H54 (cell line): ENCODE data around the gene ACOX3.
"Not testable (repeated sequence)": the region's sequence is repeated elsewhere in the genome, so short reads cannot be mapped to it uniquely, and the experiment has no call there.

ENCODE experiments used
- DNase-seq: peaks from one replicate; pipeline ENCODE4 v3.0.0; 2011; ENCODE audit warnings: low spot score, mixed read lengths; ENCODE audit not compliant: insufficient read length
- FAIRE-seq: peaks from 3 replicates; lab custom pipeline; 2011; peaks lifted over from hg19 to GRCh38; lab: Jason Lieb, UNC
- POLR2A ChIP-seq: IDR thresholded peaks from 2 replicates; pipeline ENCODE4 v1.6.1; 2011; ENCODE audit warnings: low read depth, mild to moderate bottlenecking, low read length

Gene ACOX3

DNA sequence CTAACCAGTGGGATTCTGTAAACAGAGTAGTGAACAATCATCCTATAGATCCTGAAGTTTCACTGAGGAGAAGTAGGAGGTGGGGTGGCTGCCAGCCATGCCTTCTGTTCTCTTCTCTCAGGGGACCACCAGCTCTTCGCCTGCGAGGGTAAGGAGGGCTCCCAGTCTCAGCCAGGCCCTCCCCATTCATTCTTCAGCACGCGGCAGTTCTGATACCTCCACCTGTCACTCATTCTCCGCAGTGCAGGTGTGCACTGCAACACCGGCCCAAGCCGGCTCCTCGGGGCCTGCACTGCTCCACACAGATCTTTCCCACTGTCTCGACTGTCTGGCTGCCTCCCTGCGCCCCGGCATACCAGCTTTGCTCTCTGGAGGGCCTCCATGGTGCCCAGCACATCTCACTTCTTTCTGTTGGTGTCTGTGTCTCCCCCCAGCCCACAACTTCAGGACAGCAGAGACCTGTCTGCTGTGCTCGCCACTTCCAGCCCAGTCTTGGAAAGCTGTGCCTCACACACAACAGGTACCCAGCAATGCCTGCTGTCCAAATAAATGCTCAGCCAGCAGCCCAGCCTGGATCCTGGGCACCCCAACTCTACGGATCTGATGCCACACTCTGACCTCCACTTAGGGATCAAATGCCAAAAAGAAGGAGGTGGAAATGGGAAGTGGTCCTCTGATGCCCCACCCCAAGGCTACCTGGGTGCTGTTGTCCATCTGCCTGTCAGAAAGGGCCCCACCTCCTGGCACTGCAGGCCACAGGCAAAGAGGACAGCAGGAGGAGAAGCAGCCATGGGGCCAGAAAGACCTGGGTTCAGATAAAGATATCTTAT is 29.0 kb downstream of the ACOX3 start:
- no peak for TF ChIP-seq POLR2A
- FAIRE-seq: no peak
- DNase-seq: no peak

GRCh38 chr4:8410641-8411271 is 29.8 kb downstream of the ACOX3 start:
- FAIRE-seq: no peak
- TF ChIP-seq POLR2A: no peak

DNA sequence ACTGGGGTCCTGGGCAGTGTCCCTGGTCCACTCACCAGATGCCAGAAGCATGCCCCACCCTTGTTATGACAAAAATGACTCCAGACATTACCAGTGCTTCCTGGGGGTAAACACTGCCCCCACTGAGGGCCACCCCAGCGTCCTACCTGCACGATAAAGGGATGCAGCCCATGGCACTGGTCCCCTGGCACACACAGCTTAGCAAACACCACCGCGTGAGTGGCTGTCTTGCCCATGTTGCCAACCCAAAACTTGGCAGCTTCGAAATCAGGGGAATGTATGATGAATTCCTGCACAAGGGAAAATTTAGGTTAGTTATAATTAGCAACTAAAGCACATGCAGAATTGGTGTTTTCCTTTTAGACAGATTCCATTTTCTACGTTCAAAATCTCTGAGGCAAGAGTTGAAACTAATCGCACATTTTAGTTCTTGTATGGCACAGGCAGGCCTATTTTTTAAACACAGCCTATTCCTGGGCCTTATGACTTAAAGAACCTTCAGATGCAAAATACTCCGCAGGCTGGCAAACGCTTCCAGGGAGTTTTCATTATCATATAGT is 30.4 kb downstream of the ACOX3 start:
- DNase-seq (no peak), FAIRE-seq (no peak)
- no peak for TF ChIP-seq POLR2A

More at GRCh38 chr4:8410641-8411271, 29.8 kb downstream of the ACOX3 start:
- peak; percentile 47 for DNase-seq

- FAIRE-seq (no peak), DNase-seq (peak; percentile 38)
- TF ChIP-seq POLR2A: no peak
These were observed 31.1 kb downstream of the ACOX3 start for GRCh38 chr4:8409264-8410065.

DNA sequence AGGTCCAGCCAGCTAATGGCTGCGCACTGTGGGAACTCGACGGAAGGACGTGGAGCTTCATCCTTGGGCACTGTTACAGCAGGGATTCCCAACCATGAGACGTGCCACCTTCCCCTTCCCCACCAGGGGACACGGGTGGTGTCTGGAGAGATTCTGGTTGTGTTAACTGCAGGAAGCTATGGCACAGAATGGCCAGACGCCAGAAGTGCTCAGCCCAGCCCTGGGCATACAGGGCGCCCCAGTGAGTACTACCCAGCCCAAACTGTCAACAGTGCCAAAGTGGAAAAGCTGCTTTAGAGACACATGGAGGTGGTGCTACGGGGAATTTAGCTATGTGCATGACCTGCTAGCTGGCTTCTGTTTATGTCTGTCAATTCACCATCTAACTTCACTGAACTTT is 32.8 kb downstream of the ACOX3 start:
- TF ChIP-seq POLR2A: no peak
- no peak for FAIRE-seq
- no peak for DNase-seq

GRCh38 chr4:8407316-8407715 is 33.2 kb downstream of the ACOX3 start:
- TF ChIP-seq POLR2A: no peak
- FAIRE-seq: no peak
- no peak for DNase-seq

- not testable (repeated sequence) for FAIRE-seq, DNase-seq
These were observed 33.6 kb downstream of the ACOX3 start for GRCh38 chr4:8406887-8407286.

- FAIRE-seq (no peak), DNase-seq (no peak)
- no peak for TF ChIP-seq POLR2A
These were observed 35.0 kb downstream of the ACOX3 start for GRCh38 chr4:8405516-8405875.

DNA sequence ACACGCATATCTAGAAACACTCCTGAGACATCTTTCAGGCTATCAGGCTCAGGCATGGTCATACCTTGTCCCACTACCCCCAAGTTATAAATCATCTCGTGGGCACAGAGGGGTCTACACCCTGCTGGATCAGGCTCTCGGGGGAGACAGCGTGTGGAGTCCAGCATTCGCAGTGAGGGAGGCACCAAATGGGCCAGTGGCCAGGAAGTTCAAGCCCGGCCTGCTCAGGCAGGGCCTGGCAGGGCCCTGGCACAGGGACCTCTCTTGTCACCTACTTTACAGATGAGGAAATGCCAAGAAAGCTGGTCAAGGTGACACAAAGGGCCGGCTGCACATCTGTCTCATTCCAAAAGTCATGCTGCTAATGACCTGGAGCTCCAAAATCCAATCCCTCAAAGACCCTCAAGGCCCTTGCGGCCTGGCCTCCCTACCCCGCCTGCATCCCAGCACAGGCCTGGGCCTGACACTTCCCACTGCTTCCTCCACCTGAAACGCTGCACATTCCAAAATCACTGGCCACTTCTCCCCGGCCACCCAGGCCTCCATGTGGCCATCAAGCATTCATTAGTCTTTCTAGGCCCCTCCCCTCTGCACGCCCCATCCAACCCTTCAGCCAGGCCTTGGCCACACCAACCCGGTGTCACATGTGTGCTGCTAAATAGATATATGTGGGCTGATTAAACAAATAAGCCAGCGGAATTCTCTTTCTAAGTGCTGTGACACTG is 35.6 kb downstream of the ACOX3 start:
- TF ChIP-seq POLR2A: no peak
- no peak for FAIRE-seq
- DNase-seq: no peak

- no peak for FAIRE-seq
- no peak for DNase-seq
- no peak for TF ChIP-seq POLR2A
These were observed 36.5 kb downstream of the ACOX3 start for GRCh38 chr4:8403976-8404375.

DNA sequence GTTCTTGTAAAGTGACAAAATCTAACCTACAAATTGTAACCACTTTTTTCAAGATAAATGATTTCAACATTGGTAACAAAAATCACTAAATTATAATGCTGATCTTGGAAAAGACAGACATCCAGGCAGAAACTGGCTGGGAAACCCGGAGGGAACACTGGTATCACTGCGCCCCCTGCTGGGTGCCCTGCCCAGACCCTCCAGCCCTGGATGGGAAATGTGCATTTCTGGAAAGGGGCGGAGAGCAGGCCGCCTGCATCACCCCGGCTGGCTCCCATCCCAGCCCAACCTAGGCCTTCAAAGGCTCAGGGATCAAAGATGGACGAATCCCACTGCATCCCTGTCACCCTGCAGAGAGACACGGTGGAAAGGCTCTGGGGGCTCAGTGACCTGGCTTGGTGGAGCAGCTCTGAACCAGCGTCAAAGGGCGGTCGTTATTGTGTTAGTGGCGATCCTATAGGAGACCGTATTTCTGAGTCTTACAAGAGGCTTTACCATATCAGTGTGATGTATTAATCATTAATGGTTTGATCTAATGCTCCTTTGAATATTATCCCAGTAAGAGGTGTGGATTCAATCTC is 37.3 kb downstream of the ACOX3 start:
- TF ChIP-seq POLR2A: no peak
- no peak for FAIRE-seq

GRCh38 chr4:8402640-8403039 is 37.9 kb downstream of the ACOX3 start:
- FAIRE-seq: no peak
- no peak for DNase-seq
- no peak for TF ChIP-seq POLR2A

More for the DNA sequence above, 37.3 kb downstream of the ACOX3 start:
- DNase-seq: peak; percentile 67

DNA sequence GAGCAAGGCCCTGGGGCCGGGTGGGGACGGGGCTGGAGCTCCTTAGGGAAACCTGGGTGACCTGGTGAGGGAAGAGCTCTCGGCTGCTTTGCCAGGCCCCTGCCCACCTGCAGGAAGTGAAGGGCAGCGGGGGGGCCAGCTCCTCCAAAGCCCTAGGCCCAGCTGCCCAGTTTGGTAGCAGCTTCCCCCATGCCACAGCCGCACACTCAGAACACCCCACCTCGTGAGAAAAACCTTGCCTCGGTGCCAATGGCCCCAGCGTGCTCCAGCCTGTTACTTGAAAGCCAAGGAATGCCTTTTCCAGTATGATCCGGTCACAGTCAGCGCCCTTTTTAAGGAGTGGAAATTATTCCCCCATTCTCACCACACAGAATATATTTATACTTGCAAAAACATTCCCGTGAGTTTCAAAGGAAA is 38.3 kb downstream of the ACOX3 start:
- DNase-seq (no peak), FAIRE-seq (no peak)
- no peak for TF ChIP-seq POLR2A
